Heart left ventricle (tissue), 13 donors: ENCODE data around the gene GADL1.

Experiments used
- POLR2A ChIP-seq, 2 donors: fragments of 450-650 bp; IDR thresholded peaks; one replicate each; pipeline ENCODE4 v1.6.1; 2017; ENCODE audit warnings: antibody characterized with exemption in 2 of 2, mild to moderate bottlenecking in 2 of 2, moderate library complexity in 2 of 2
- TF ChIP-seq, protein P1 (sequence below), 12 donors: fragments of 200-600 bp; sonication (generic) in 4 of 12; IDR thresholded peaks; one replicate each; pipeline versions ENCODE4 v1.5.0 to v1.8.0; 2018 to 2022; ENCODE audit warnings: antibody characterized with exemption in 12 of 12, mild to moderate bottlenecking in 5 of 12
- donor health status: ischemic (EF 13 %, LVEDD 7.1; RV severe dilation, severe dysfunction).
- donor health status: DM: no; HTN: yes; CAD: no.
- donor health status: DM: no; HTN: no; CAD: no.
- donor health status: ischemic (EF 25% LVEDD 6.9; RV normal size, moderate dysfunction).
- donor health status: ischemic (EF 25% LVEDD 5.7; RV mildly dilated, moderate dysfunction).
- donor health status: ischemic (EF 35%, LVEDD 5.7; RV mildly dilated, moderate dysfunction).
- donor health status: nonischemic (EF 11% LVEDD 7.7; RV severe dilation, severe dysfunction).
- donor health status: DM: yes; HTN: yes; CAD: no.
- donor health status: PGD.
- donor health status: ischemic (EF 29% LVEDD 5.4; RV normal size, mild dysfunction).
- donor health status: nonischemic (EF 23%, LVEDD 6.1; RV moderate dilation, normal function).

DNA sequence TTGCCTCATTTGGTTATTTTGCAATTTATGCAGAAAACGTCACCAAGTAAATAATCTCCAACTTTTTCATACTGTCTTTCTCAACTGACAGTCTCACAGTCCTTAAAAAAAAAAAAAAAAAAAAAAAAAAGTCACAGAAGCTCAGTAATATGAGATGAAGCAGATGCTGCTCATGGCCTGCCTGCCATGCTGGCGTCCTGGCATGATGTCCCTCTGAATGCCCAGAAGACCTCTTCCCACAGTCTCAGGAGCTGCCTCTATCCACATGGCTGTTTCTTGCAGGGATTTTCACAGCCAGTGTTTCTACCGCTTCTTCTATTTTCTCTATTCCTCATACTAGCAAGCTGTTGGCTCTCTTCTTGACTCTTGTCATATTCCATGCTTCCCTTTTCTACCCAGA is 200.3 kb downstream of the GADL1 start:
- TF ChIP-seq, protein P1, sequence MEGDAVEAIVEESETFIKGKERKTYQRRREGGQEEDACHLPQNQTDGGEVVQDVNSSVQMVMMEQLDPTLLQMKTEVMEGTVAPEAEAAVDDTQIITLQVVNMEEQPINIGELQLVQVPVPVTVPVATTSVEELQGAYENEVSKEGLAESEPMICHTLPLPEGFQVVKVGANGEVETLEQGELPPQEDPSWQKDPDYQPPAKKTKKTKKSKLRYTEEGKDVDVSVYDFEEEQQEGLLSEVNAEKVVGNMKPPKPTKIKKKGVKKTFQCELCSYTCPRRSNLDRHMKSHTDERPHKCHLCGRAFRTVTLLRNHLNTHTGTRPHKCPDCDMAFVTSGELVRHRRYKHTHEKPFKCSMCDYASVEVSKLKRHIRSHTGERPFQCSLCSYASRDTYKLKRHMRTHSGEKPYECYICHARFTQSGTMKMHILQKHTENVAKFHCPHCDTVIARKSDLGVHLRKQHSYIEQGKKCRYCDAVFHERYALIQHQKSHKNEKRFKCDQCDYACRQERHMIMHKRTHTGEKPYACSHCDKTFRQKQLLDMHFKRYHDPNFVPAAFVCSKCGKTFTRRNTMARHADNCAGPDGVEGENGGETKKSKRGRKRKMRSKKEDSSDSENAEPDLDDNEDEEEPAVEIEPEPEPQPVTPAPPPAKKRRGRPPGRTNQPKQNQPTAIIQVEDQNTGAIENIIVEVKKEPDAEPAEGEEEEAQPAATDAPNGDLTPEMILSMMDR (IDR thresholded peaks at IDR 0.05): no peak
- no peak for TF ChIP-seq POLR2A (IDR thresholded peaks at IDR 0.05)
